Endothelial cell of umbilical vein (primary cell): ENCODE results near the gene KRABD2.

Source experiments
- BruUV-seq: library from RNA; stranded (reverse); fragments of 400-500 nt; replicated peaks from 2 replicates; lab custom pipeline; 2021; lab: Mats Ljungman, UMichigan
- CTCF ChIA-PET: fragments of 300-600, 350-600 bp; sonication (Branson Sonifier 250); formaldehyde crosslinking; loops from one replicate; lab custom pipeline; 2021; ENCODE audit warnings: antibody characterized with exemption, inconsistent platforms; lab: Charles Lee
- POLR2A ChIA-PET: fragments of 300-600, 350-600 bp; sonication (Branson Sonifier 250); formaldehyde crosslinking; loops from one replicate; lab custom pipeline; 2021; ENCODE audit warnings: antibody characterized with exemption, inconsistent platforms; lab: Charles Lee
- DNase-seq: peaks from one replicate; pipeline ENCODE4 v3.0.0-alpha.2; 2011; ENCODE audit warnings: low read depth, low spot score
- FAIRE-seq: peaks from 2 replicates; lab custom pipeline; 2011; peaks lifted over from hg19 to GRCh38; lab: Jason Lieb, UNC
- H2AFZ ChIP-seq: 2 replicates; pipeline ENCODE4 v1.6.0; 2012; ENCODE audit warnings: low read depth, low read length, control low read depth, inconsistent platforms
- H3K27ac ChIP-seq: 2 replicates; pipeline ENCODE4 v1.5.1; 2011; ENCODE audit warnings: low read depth, mild to moderate bottlenecking, control low read depth, low read length, moderate library complexity; ENCODE audit not compliant: insufficient read depth
- H3K27me3 ChIP-seq, 2 experiments: 2 replicates each; pipeline versions ENCODE4 v1.6.0 to v1.6.1; 2011; ENCODE audit warnings: low read length in 2 of 2, mixed read lengths in 1 of 2; ENCODE audit not compliant: control insufficient read depth in 2 of 2, insufficient read depth in 2 of 2
- H3K36me3 ChIP-seq, 2 experiments: 2 replicates in 1 of 2; 3 replicates in 1 of 2; pipeline ENCODE4 v1.5.1; 2011; ENCODE audit warnings: low read length in 2 of 2, mild to moderate bottlenecking in 1 of 2, moderate library complexity in 1 of 2; ENCODE audit not compliant: control insufficient read depth in 2 of 2, insufficient read depth in 2 of 2; ENCODE audit errors: extremely low read depth in 1 of 2
- H3K4me1 ChIP-seq: 3 replicates; pipeline ENCODE4 v1.5.1; 2011; ENCODE audit warnings: mild to moderate bottlenecking, low read length; ENCODE audit not compliant: control insufficient read depth, insufficient read depth; ENCODE audit errors: extremely low read depth
- H3K4me2 ChIP-seq: 2 replicates; pipeline ENCODE4 v1.6.1; 2011; ENCODE audit warnings: low read length, control low read depth, mixed read lengths; ENCODE audit not compliant: insufficient read depth
- H3K4me3 ChIP-seq, 3 experiments: fragments of 200-600 bp in 1 of 3; sonication (generic), shearing (Covaris generic) in 1 of 3; replicated peaks in 1 of 3; 2 replicates each; pipeline ENCODE4 v1.5.1; 2011 to 2016; ENCODE audit warnings: control low read depth in 3 of 3, low read length in 3 of 3, mild to moderate bottlenecking in 2 of 3, inconsistent platforms in 1 of 3, low read depth in 1 of 3, moderate library complexity in 1 of 3; ENCODE audit not compliant: insufficient read depth in 1 of 3
- H3K79me2 ChIP-seq: 2 replicates; pipeline ENCODE4 v1.6.0; 2012; ENCODE audit warnings: low read length, inconsistent platforms; ENCODE audit not compliant: control insufficient read depth, insufficient read depth
- H3K9ac ChIP-seq: replicated peaks from 2 replicates; pipeline ENCODE3; 2011; ENCODE audit warnings: low read length, control low read depth; ENCODE audit not compliant: insufficient read depth; ENCODE audit errors: extremely low read depth
- H3K9me1 ChIP-seq: replicated peaks from 3 replicates; pipeline ENCODE4 v1.6.0; 2011; ENCODE audit warnings: mild to moderate bottlenecking, low read length; ENCODE audit not compliant: control insufficient read depth, insufficient read depth; ENCODE audit errors: extremely low read depth
- H3K9me3 ChIP-seq: replicated peaks from 2 replicates; pipeline ENCODE4 v1.5.1; 2012; ENCODE audit warnings: low read length, inconsistent platforms; ENCODE audit not compliant: control insufficient read depth, insufficient read depth
- H4K20me1 ChIP-seq: replicated peaks from 2 replicates; pipeline ENCODE3; 2011; ENCODE audit warnings: mild to moderate bottlenecking, low read length; ENCODE audit not compliant: control insufficient read depth, insufficient read depth; ENCODE audit errors: extremely low read depth
- EZH2 ChIP-seq: IDR thresholded peaks from 2 replicates; pipeline ENCODE4 v1.6.1; 2012; ENCODE audit warnings: borderline replicate concordance, low read depth, mild to moderate bottlenecking, moderate library complexity, low read length, inconsistent platforms; ENCODE audit not compliant: severe bottlenecking
- FOS ChIP-seq: IDR thresholded peaks from 2 replicates; pipeline ENCODE4 v1.6.1; 2011; ENCODE audit warnings: mild to moderate bottlenecking, low read length, moderate library complexity, borderline replicate concordance; ENCODE audit not compliant: insufficient read depth
- GATA2 ChIP-seq: IDR thresholded peaks from 2 replicates; pipeline ENCODE4 v1.7.0; 2011; ENCODE audit warnings: low read depth, mild to moderate bottlenecking, moderate library complexity, mixed read lengths, low read length; ENCODE audit not compliant: insufficient read length, insufficient read depth
- JUN ChIP-seq: IDR thresholded peaks from 2 replicates; pipeline ENCODE4 v1.6.1; 2011; ENCODE audit warnings: borderline replicate concordance, low read depth; ENCODE audit not compliant: insufficient read length, insufficient read depth
- MYC ChIP-seq: IDR thresholded peaks from one replicate; pipeline ENCODE4 v1.6.1; 2011; ENCODE audit warnings: mild to moderate bottlenecking, low read depth, low read length
- POLR2A ChIP-seq: IDR thresholded peaks from 2 replicates; pipeline ENCODE4 v1.6.1; 2012; ENCODE audit warnings: low read depth, mild to moderate bottlenecking, control low read depth, low read length
- POLR2AphosphoS5 ChIP-seq: IDR thresholded peaks from 2 replicates; pipeline ENCODE4 v1.6.1; 2012; ENCODE audit warnings: low read depth, mild to moderate bottlenecking, control low read depth, low read length, moderate library complexity; ENCODE audit not compliant: insufficient read depth
- dilution Hi-C: fragments of 300-500 bp; cut with MboI; formaldehyde crosslinking; loops from one replicate; pipeline ENCODE4 v1.15.0; 2019; ENCODE audit warnings: low sequenced_read_pairs; ENCODE audit not compliant: extremely low pct_ligation_motif_present
- intact Hi-C: fragments of 100-400 bp; cut with micrococcal nuclease; formaldehyde crosslinking; loops from one replicate; pipeline ENCODE4 v1.10.0; 2022
- TF ChIP-seq, protein P1 (sequence below): IDR thresholded peaks from 2 replicates; pipeline ENCODE4 v1.6.1; 2011; ENCODE audit not compliant: insufficient read depth, insufficient read length
- TF ChIP-seq, protein P2 (sequence below), 2 donors: IDR thresholded peaks; 1 replicate in 1 of 2; 2 replicates in 1 of 2; pipeline ENCODE4 v1.5.1; 2011; ENCODE audit warnings: low read length in 2 of 2, mild to moderate bottlenecking in 2 of 2, moderate library complexity in 2 of 2, control low read depth in 1 of 2, inconsistent platforms in 1 of 2, low read depth in 1 of 2; ENCODE audit not compliant: insufficient read depth in 1 of 2; ENCODE audit errors: extremely low read depth in 1 of 2

KRABD2 gene

DNA sequence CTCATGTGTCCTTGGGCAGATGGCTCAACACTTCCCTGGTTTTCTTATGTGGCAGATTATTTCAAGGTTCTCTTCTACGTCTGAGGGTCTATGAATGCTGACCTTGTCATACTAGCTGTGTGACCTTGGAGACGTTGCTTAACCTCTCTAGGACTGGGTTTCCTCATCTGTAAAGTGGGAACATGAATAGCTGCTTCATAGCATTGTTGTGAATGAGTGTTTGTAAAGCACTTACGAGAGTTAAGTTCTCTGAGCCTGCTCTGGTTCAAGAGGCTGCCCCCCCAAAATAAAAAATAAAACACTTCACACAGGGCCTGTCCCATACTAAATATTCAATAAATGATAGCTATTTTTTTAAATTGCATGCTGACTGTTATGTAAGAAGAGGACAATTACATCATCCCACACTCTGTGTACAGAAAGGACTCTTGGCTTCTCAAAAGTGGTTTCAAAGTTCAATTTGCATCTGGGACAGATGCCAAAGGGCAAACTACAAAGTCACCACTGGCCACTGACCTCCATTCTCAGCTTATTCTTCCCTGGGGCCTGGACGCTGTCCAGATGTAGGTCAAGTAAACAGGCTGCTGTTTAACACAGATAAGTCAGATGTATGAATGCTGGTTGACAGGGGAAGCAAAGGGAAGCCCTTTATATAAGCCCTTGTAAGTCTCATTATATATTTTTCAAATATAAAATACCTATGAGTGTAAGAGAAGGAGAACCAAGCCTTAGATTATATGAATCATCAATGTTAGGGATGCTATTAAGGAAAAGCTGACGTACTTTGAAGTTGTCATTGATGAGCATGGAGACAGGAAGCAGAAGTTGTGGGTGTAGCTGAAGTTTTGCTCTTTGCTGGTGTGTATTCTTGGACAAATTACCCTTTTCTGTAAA, 43.8 kb upstream of the KRABD2 start:
- H3K27me3 ChIP-seq: peaks cover 2 to 6% of the 10 kb centered on the region in 2 experiments
- peaks cover 12% of the 10 kb centered on the region for H3K4me1 ChIP-seq
- BruUV-seq: no TSS peak
- CTCF ChIA-PET: interaction anchor here (0.9 to 4.0 kb wide), 10 partner anchors 9 to 366 kb away, joined by 3 to 29 read pairs (median 4); partner anchors contain the start of gene NDEL1
- dilution Hi-C loops (no loop called here), intact Hi-C loops (no loop called here)
- no peak overlapping the region for H3K27ac ChIP-seq
- H2AFZ ChIP-seq: no peak overlapping the region
- H3K9me1 ChIP-seq: no peaks in the 10 kb centered on the region
- no peaks in the 10 kb centered on the region for H4K20me1 ChIP-seq
- no peak overlapping the region for H3K4me2 ChIP-seq
- H3K36me3 ChIP-seq: no peaks in the 10 kb centered on the region
- FAIRE-seq: peak; percentile 59
- TF ChIP-seq, protein P1, sequence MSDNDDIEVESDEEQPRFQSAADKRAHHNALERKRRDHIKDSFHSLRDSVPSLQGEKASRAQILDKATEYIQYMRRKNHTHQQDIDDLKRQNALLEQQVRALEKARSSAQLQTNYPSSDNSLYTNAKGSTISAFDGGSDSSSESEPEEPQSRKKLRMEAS: no peak
- TF ChIP-seq FOS (no peak), POLR2AphosphoS5 (peak; percentile 43), MYC (no peak), POLR2A (peak; percentile 55), GATA2 (peak; percentile 49)
- POLR2A ChIA-PET: interaction anchor here (0.8 kb wide), 1 partner anchor 60 kb away, joined by 3 read pairs; no protein-coding TSS in a partner anchor
- H3K79me2 ChIP-seq: no peaks in the 10 kb centered on the region
- H3K9ac ChIP-seq: no peak overlapping the region
- H3K9me3 ChIP-seq: no peaks in the 10 kb centered on the region
- H3K4me3 ChIP-seq: no peak overlapping the region
- DNase-seq: peak; percentile 98

DNA sequence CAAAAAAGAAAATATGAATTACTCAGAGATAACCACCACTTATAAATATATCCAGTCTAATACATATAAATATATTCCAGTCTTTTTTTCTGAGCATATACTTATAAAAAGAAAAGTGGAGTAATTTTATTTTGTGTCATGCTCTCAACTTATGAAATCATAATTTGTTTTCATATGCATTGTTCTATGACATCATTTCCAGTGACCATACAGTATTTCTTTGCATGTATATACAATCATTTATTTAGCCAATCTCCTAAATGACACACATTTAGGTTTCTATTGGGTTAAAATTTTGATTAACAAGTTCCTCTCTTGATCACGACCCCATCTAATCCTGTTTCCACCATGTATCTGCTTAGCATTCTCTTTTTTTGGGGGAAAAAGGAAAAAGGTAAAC, 42.8 kb upstream of the KRABD2 start:
- no peak overlapping the region for H3K27ac ChIP-seq
- CTCF ChIA-PET: interaction anchor here (1.4 to 4.0 kb wide), 3 partner anchors 9 to 327 kb away, joined by 4 to 29 read pairs (median 11); no protein-coding TSS in a partner anchor
- H3K9me3 ChIP-seq: no peaks in the 10 kb centered on the region
- H3K4me3 ChIP-seq: no peak overlapping the region
- no peak overlapping the region for H2AFZ ChIP-seq
- POLR2A ChIA-PET: no interaction called here
- no peaks in the 10 kb centered on the region for H4K20me1 ChIP-seq
- H3K4me2 ChIP-seq: no peak overlapping the region
- dilution Hi-C loops: no loop called here
- H3K9me1 ChIP-seq: no peaks in the 10 kb centered on the region
- peaks cover 12% of the 10 kb centered on the region for H3K4me1 ChIP-seq
- no TSS peak for BruUV-seq
- intact Hi-C loops: no loop called here
- no peaks in the 10 kb centered on the region for H3K79me2 ChIP-seq
- peaks cover 2 to 6% of the 10 kb centered on the region in 2 experiments for H3K27me3 ChIP-seq
- H3K36me3 ChIP-seq: no peaks in the 10 kb centered on the region
- DNase-seq (no peak), FAIRE-seq (no peak)
- H3K9ac ChIP-seq: no peak overlapping the region
- TF ChIP-seq POLR2A: no peak
- TF ChIP-seq JUN: no peak
- TF ChIP-seq EZH2: no peak
- TF ChIP-seq POLR2AphosphoS5: no peak
- TF ChIP-seq, protein P2, sequence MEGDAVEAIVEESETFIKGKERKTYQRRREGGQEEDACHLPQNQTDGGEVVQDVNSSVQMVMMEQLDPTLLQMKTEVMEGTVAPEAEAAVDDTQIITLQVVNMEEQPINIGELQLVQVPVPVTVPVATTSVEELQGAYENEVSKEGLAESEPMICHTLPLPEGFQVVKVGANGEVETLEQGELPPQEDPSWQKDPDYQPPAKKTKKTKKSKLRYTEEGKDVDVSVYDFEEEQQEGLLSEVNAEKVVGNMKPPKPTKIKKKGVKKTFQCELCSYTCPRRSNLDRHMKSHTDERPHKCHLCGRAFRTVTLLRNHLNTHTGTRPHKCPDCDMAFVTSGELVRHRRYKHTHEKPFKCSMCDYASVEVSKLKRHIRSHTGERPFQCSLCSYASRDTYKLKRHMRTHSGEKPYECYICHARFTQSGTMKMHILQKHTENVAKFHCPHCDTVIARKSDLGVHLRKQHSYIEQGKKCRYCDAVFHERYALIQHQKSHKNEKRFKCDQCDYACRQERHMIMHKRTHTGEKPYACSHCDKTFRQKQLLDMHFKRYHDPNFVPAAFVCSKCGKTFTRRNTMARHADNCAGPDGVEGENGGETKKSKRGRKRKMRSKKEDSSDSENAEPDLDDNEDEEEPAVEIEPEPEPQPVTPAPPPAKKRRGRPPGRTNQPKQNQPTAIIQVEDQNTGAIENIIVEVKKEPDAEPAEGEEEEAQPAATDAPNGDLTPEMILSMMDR (IDR thresholded peaks at IDR 0.05; ENCODE audit: extremely low read depth in 1 of 2, insufficient read depth in 1 of 2, low read depth in 1 of 2, low read length in 2 of 2): no peak
- TF ChIP-seq FOS: no peak
- TF ChIP-seq, protein P1: no peak
- no peak for TF ChIP-seq MYC
- no peak for TF ChIP-seq GATA2
